ENCODE data around the gene RPS19.

DNA sequence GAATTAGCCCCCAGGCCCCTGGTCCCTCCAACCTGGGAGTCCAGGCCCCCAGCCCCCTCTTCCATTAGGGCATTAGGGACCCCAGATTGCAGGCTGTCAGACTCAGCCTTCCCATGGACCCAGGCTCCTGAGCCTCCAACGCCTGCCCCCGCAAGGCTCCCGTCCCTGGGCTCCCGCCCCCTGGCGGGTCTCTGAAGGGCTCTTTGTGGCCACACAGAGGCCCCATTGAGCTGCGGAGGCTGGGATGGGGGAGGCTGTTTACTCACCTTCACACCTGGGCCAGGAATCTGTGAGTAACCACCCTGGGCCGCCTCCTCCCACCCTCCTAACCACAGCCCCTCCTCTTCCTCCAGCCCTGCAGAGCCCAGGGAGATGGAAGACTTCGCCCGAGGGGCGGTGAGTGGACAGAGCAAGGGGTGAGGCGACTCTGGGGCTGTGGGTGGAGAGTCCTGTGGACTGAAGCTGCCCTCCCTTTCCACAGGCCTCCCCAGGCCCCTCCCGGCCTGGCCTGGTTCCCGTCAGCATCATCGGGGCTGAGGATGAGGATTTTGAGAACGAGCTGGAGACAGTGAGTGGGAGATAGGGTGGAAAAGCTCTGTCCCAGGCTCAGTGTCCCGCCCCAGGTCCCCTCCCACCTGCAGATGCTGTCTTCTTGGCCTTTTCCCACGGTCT, 27.8 kb downstream of the RPS19 start:
- TF ChIP-seq EZH2 (IDR thresholded peaks at IDR 0.05; ENCODE audit: borderline replicate concordance) = no peak
- TF ChIP-seq, protein P1, sequence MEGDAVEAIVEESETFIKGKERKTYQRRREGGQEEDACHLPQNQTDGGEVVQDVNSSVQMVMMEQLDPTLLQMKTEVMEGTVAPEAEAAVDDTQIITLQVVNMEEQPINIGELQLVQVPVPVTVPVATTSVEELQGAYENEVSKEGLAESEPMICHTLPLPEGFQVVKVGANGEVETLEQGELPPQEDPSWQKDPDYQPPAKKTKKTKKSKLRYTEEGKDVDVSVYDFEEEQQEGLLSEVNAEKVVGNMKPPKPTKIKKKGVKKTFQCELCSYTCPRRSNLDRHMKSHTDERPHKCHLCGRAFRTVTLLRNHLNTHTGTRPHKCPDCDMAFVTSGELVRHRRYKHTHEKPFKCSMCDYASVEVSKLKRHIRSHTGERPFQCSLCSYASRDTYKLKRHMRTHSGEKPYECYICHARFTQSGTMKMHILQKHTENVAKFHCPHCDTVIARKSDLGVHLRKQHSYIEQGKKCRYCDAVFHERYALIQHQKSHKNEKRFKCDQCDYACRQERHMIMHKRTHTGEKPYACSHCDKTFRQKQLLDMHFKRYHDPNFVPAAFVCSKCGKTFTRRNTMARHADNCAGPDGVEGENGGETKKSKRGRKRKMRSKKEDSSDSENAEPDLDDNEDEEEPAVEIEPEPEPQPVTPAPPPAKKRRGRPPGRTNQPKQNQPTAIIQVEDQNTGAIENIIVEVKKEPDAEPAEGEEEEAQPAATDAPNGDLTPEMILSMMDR (IDR thresholded peaks at IDR 0.05; ENCODE audit: poor library complexity) = peak; percentile 37

All from hepatocyte (in vitro differentiated cells).